ENCODE measurements around the gene SPATA13. TPM values are rescaled to one million over a fixed set of nuclear protein-coding genes. Genes with fewer than 3 reads are reported as not detected.

Gene SPATA13
- total RNA-seq, 4 donors from 2014 or later, result 20.0 to 47.4 (median 27.6) TPM

DNA sequence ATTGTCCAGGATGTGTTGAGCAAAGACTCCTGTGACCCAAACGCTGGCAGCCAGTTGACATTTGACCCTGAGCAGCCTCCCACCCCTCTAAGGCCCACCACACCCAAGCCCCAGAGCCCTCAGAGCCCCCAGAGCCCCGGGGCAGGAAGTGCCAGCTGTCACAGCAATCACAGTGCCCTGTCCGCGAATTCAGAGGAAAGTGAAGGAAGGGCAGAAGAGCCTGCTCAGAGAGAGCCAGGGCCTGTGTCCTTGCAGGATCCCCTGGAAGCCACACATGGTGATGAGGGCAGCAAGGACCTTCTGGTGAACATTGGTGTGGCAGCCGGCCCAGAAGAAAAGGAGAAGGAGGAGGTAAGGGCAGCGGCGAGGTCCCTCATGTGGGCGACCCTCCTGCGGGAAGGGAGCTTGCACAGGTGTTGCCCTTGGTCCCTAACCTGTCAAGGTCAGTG, 63.7 kb downstream of the SPATA13 start:
- no peak for DNase-seq
- intact Hi-C loops (cut with DNase I; ENCODE audit: low total_unique reads), result loop anchor here (10.0 kb wide), 1 partner anchor 209 kb away; no protein-coding TSS in a partner anchor
- H3K4me3 ChIP-seq, result no peak overlapping the region
- no peaks in the 10 kb centered on the region for H3K9me3 ChIP-seq
- no peaks in the 10 kb centered on the region for H3K4me1 ChIP-seq
- no peak overlapping the region for H3K27ac ChIP-seq
- no peak for TF ChIP-seq CTCF (IDR thresholded peaks at IDR 0.05)
- TF ChIP-seq POLR2A (IDR thresholded peaks at IDR 0.05), result no peak
- no peaks in the 10 kb centered on the region for H3K36me3 ChIP-seq
- H3K27me3 ChIP-seq, result no peaks in the 10 kb centered on the region

GRCh38 chr13:24225062-24225461, 64.5 kb downstream of the SPATA13 start:
- TF ChIP-seq POLR2A (IDR thresholded peaks at IDR 0.05) (no peak), CTCF (IDR thresholded peaks at IDR 0.05) (no peak)
- no peaks in the 10 kb centered on the region for H3K36me3 ChIP-seq
- intact Hi-C loops (cut with DNase I; ENCODE audit: low total_unique reads), result loop anchor here (10.0 kb wide), 1 partner anchor 210 kb away; no protein-coding TSS in a partner anchor

GRCh38 chr13:24225930-24226329, 65.4 kb downstream of the SPATA13 start:
- intact Hi-C loops (cut with DNase I; ENCODE audit: low total_unique reads), result loop anchor here (10.0 kb wide), 1 partner anchor 211 kb away; no protein-coding TSS in a partner anchor
- no peak for TF ChIP-seq POLR2A (IDR thresholded peaks at IDR 0.05)
- TF ChIP-seq CTCF (IDR thresholded peaks at IDR 0.05), result no peak
- Histone ChIP-seq H3K4me3 (no peak overlapping the region), H3K36me3 (no peaks in the 10 kb centered on the region), H3K27ac (no peak overlapping the region), H3K9me3 (no peaks in the 10 kb centered on the region), H3K4me1 (no peaks in the 10 kb centered on the region), H3K27me3 (no peaks in the 10 kb centered on the region)
- DNase-seq, result no peak

More at GRCh38 chr13:24225062-24225461, 64.5 kb downstream of the SPATA13 start:
- no peaks in the 10 kb centered on the region for H3K27me3 ChIP-seq
- no peak for DNase-seq
- no peak overlapping the region for H3K27ac ChIP-seq
- no peaks in the 10 kb centered on the region for H3K4me1 ChIP-seq
- H3K9me3 ChIP-seq, result no peaks in the 10 kb centered on the region
- H3K4me3 ChIP-seq, result no peak overlapping the region

GRCh38 chr13:24226762-24227161, 66.2 kb downstream of the SPATA13 start:
- no peaks in the 10 kb centered on the region for H3K4me1 ChIP-seq
- H3K27ac ChIP-seq, result no peak overlapping the region
- no peaks in the 10 kb centered on the region for H3K27me3 ChIP-seq
- no peak for TF ChIP-seq CTCF (IDR thresholded peaks at IDR 0.05)
- no peak for TF ChIP-seq POLR2A (IDR thresholded peaks at IDR 0.05)
- H3K4me3 ChIP-seq, result no peak overlapping the region
- H3K9me3 ChIP-seq, result no peaks in the 10 kb centered on the region
- DNase-seq, result no peak
- no peaks in the 10 kb centered on the region for H3K36me3 ChIP-seq
- intact Hi-C loops (cut with DNase I; ENCODE audit: low total_unique reads), result loop anchor here (10.0 kb wide), 1 partner anchor 212 kb away; no protein-coding TSS in a partner anchor

GRCh38 chr13:24228852-24229458, 68.4 kb downstream of the SPATA13 start:
- Histone ChIP-seq H3K4me3 (no peak overlapping the region), H3K9me3 (no peaks in the 10 kb centered on the region), H3K27me3 (no peaks in the 10 kb centered on the region), H3K4me1 (no peaks in the 10 kb centered on the region), H3K27ac (no peak overlapping the region), H3K36me3 (no peaks in the 10 kb centered on the region)
- TF ChIP-seq POLR2A (IDR thresholded peaks at IDR 0.05) (no peak), CTCF (IDR thresholded peaks at IDR 0.05) (peak; percentile 70 to 82 (median 75))
- intact Hi-C loops (cut with DNase I; ENCODE audit: low total_unique reads), result loop anchor here (10.0 kb wide), 1 partner anchor 214 kb away; no protein-coding TSS in a partner anchor
- no peak for DNase-seq

Measured in uterus (tissue), 4 donors.